Activated T-helper 9 cell treated with anti-CD3 and anti-CD28 coated beads, Interleukin-2, amount 50 U/mL, for 16 hours (primary cell): ENCODE results near the gene STAC3.

Experiments used
- DNase-seq: peaks from one replicate; pipeline ENCODE4 v3.0.0-alpha.2; 2020; ENCODE audit warnings: low read depth

The STAC3 gene

DNA sequence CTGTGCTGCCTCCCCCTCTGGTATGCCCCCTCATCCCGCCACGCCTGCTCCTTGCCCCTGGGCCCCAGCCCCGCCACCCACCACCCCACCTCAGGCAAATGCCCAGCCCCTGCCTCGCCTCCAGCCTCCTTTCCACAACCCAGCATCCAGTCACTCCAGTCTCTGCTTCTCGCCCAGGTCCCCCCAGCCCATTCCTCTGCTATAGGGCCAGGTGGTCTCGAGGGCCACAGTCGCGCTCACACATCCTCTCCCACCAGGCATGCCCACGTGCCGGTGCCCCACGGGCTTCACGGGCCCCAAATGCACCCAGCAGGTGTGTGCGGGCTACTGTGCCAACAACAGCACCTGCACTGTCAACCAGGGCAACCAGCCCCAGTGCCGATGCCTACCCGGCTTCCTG is 40.5 kb downstream of the STAC3 start:
- DNase-seq, result no peak

DNA sequence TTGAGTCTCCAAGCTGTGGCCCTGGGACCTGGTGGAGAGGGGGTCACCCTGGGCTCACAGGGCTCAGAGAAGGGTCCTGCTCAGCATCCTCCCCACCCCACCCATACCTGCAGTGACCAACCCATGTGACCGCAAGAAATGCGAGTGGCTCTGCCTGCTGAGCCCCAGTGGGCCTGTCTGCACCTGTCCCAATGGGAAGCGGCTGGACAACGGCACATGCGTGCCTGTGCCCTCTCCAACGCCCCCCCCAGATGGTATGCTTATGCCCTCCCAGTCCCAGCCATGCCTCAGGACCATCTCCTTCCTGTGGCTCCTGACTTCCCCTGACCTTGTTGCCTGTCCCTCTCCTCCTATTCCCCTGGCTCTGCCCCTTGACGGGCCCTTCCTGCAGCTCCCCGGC is 41.1 kb downstream of the STAC3 start:
- DNase-seq, result no peak

DNA sequence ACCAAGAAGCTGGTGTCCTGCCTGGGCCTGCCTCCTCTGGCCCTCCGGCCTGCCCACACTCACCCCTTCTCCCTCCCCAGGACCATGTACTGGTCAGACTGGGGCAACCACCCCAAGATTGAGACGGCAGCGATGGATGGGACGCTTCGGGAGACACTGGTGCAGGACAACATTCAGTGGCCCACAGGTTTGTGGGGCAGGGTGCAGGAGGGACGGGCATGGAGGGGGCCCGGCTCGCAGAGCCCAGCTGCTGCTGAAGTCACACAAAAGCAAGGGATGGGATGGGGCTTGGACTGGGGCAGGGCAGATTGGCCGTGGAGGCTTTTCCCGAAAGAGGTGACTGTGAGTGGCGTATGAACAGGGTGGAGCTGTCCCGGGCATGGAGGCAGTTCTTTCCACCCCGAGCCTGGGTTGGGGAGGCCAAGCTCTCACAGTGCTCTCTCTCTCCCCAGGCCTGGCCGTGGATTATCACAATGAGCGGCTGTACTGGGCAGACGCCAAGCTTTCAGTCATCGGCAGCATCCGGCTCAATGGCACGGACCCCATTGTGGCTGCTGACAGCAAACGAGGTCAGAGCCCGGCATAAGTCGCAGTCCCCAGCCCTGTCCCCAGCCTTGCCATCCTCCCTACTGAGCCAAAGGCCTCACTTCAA is 42.2 kb downstream of the STAC3 start:
- DNase-seq, result no peak

DNA sequence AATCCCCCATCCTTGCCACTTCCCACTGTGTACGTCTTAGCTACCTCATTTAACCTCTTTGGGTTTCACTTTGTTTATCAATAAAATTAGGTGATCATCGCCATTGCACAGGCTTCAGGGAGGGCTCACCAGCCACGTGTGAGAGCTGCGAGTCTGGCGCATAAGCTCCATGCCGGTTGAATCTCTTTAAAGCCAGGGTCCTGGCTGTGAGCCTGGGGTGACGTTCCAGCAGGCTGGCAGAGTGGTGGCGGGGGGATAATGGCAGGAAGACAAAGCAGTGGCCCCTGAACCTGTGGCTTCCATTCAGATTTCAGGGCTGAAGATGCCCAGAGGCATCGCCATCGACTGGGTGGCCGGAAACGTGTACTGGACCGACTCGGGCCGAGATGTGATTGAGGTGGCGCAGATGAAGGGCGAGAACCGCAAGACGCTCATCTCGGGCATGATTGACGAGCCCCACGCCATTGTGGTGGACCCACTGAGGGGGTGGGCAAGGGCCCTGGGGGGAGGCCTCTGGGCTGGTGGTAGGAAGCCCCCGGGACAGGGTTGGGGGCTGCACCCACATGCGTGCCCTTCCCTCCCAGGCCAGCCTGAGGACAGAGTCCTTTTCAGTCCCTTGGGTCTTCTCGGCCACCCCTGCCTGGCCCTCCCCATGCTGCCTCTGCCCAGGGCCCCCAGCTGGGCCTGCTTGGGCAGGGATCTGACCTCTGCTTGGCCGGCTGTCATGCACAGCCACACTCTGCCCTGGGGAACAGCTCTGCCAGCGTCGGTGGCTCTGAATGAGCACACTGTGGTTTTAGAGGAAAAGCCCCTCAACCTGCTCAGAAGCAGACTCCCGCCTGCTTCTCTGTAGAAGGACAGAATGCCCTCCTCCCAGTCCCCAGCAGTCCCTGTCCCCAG is 43.0 kb downstream of the STAC3 start:
- no peak for DNase-seq

DNA sequence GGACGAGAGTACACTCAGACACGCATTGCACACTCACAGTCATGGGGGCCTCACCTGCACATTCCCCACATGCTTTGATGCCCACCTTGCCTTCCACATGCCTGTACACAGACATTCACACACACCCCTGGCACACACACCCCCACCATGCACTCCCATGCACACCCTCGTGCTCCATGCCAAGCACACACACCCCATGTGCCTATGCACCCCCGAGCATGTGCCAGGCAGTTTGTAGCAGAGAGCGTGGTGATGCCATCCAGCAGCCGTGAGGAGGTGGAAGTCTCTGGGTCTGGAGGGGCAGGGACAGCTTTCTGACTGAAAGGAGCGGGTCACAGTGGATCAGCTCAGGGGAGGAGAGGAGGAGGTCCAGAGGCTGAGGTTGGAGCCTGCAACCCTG is 45.1 kb downstream of the STAC3 start:
- no peak for DNase-seq

DNA sequence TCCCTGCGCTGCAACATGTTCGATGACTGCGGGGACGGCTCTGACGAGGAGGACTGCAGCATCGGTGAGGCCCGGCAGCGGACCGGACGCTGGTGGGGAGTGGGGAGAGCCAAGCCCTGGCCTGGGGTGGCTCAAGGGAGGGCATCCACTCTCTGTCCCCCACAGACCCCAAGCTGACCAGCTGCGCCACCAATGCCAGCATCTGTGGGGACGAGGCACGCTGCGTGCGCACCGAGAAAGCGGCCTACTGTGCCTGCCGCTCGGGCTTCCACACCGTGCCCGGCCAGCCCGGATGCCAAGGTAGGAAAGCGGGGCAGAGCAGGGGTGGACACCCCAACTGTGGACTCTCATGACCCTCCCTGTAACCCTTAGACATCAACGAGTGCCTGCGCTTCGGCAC is 45.8 kb downstream of the STAC3 start:
- DNase-seq, result no peak

DNA sequence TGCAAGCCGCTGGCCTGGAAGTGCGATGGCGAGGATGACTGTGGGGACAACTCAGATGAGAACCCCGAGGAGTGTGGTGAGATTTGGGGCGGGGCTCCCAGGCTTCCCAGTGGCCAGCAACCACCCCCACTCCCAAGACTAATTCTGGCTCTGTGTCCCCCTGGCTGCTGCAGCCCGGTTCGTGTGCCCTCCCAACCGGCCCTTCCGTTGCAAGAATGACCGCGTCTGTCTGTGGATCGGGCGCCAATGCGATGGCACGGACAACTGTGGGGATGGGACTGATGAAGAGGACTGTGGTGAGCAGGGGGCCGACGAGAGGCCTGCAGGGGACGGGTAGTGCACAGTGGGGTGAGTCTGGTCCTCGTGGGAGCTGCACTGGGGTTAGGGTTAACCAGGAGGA is 46.5 kb downstream of the STAC3 start:
- no peak for DNase-seq

DNA sequence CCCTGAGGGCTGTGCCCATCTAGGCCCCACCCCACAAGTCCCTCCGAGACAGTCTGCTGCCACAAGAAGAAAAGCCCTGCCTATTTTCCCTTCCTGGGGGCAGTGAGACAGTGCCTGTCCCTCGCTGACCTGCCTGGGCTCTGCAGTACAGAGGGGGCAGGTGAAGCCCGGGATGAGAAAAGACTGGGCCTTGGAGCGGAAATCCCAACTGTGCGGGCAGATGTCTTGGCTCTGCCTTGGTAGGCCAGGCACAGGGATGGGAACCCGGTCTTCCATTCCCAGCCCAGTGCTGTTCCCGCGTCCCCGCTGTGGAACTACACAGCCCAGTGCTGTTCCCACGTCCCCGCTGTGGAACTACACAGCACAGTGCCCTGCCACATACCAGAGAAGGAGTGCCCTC is 47.2 kb downstream of the STAC3 start:
- no peak for DNase-seq

DNA sequence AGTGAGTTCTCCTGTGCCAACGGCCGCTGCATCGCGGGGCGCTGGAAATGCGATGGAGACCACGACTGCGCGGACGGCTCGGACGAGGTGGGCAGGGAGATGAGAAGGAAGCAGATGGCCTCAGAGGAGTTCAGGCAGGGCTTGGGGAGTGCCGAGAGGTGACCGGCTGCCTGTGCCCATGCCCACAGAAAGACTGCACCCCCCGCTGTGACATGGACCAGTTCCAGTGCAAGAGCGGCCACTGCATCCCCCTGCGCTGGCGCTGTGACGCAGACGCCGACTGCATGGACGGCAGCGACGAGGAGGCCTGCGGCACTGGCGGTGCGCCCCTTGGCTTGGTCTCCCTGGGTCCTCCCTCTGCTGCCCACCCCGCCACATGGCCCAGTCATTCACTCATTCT is 47.8 kb downstream of the STAC3 start:
- no peak for DNase-seq

DNA sequence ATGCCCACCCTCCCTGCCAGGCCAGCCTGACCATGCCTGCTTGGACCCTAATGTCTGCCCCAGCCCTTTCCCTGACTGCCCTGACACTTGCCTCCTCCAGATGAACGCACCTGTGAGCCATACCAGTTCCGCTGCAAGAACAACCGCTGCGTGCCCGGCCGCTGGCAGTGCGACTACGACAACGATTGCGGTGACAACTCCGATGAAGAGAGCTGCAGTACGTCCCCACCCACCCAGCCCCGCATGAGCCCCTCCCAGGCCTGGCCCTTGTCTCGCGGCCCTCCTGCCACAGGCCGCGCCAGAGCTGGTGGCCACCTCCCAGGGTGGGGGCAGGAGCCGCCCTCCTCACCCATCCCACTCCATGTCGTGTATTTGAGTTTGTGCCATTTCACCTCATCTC is 48.7 kb downstream of the STAC3 start:
- DNase-seq, result no peak

DNA sequence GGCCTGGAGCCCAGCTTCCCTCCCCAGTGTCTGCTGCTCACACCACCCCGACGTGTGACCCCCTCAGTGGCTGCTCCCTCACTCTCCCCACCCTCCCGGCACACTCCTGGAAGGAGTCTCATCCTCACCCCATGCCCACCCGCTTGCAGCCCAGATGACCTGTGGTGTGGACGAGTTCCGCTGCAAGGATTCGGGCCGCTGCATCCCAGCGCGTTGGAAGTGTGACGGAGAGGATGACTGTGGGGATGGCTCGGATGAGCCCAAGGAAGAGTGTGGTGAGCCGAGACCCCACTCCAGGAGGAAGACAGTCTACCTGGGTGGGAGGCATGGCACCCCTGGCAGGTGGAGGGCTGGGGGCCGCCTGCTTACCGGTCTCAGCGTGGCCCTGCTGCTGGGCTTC is 49.4 kb downstream of the STAC3 start:
- DNase-seq, result no peak

DNA sequence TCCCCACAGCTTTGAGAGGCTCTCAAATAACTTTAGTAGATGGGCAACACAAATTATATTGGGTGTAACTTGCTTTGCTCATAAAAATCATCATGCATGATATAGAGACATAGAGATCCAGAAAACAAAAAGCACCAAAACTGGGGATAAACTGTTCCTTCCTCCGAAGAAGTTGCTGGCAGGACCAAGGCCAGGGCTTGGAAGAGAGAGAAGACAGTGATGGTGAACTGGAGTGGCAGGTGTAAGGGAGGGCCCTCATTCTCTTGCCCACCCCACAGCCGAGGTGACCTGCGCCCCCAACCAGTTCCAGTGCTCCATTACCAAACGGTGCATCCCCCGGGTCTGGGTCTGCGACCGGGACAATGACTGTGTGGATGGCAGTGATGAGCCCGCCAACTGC is 49.8 kb downstream of the STAC3 start:
- no peak for DNase-seq

DNA sequence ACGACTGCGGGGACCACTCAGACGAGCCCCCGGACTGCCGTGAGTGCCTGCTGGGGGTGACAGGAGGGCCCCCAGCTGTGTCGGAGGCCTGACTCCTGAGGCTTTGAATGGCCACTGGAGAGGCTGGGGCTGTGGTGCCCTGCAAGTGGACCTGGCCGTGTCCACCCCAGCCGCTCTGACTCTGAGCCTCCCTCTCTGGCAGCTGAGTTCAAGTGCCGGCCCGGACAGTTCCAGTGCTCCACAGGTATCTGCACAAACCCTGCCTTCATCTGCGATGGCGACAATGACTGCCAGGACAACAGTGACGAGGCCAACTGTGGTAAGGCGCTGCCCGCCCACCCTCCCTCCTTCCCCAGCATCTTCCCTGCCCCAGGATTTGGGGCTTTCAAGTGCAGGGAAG is 50.5 kb downstream of the STAC3 start:
- DNase-seq, result no peak

DNA sequence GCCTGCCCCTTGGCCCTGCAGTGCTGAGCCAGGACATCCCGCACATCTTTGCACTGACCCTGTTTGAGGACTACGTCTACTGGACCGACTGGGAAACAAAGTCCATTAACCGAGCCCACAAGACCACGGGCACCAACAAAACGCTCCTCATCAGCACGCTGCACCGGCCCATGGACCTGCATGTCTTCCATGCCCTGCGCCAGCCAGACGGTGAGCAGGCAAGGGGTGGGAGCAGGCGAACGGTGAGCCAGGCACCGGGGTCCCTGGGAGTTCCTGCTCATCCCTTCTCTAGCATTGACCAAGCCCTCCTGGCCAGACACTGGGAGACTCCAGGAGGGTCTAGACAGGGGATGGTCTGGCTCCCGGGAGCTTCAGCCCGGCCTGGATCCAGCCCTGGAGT is 51.8 kb downstream of the STAC3 start:
- DNase-seq, result no peak

DNA sequence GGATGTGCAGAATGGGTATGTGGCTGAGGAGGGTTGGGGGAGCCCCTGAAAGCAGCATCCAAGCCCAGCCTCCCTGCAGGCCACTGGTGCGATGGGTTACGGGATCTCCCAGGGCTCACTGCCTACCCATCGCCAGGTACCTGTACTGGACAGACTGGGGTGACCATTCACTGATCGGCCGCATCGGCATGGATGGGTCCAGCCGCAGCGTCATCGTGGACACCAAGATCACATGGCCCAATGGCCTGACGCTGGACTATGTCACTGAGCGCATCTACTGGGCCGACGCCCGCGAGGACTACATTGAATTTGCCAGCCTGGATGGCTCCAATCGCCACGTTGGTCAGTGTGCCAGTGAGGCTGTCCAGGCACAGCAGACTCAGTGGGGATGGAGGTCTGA is 52.7 kb downstream of the STAC3 start:
- DNase-seq, result no peak

DNA sequence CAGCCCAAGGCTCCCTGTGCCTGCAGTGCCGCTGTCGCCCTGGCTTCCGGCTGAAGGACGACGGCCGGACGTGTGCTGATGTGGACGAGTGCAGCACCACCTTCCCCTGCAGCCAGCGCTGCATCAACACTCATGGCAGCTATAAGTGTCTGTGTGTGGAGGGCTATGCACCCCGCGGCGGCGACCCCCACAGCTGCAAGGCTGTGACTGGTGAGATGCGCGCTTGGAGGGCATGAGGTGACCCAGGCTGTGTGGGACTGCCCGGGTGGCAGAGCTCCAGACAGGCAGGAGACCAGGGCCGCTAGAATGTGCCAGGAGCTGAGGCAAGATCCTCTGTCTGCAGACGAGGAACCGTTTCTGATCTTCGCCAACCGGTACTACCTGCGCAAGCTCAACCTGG is 54.0 kb downstream of the STAC3 start:
- no peak for DNase-seq

DNA sequence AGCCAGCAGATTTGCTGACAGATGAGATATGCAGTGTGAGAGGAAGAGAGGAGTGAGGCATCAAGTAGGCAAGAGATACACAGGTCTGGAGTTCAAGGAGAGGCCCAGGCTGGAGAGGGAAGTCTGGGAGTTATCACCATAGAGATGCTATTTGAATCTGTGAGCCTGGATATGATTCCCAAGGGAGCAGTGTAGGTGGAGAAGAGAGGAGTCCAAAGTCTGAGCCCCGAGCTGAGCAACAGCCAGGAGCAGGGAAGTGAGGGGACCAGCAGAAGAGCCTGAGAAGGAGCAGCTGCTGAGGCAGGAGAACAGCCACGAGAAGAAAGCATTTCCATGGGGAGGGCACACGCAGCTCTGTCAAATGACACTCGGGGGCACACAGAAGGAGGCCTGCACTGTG is 54.5 kb downstream of the STAC3 start:
- no peak for DNase-seq

DNA sequence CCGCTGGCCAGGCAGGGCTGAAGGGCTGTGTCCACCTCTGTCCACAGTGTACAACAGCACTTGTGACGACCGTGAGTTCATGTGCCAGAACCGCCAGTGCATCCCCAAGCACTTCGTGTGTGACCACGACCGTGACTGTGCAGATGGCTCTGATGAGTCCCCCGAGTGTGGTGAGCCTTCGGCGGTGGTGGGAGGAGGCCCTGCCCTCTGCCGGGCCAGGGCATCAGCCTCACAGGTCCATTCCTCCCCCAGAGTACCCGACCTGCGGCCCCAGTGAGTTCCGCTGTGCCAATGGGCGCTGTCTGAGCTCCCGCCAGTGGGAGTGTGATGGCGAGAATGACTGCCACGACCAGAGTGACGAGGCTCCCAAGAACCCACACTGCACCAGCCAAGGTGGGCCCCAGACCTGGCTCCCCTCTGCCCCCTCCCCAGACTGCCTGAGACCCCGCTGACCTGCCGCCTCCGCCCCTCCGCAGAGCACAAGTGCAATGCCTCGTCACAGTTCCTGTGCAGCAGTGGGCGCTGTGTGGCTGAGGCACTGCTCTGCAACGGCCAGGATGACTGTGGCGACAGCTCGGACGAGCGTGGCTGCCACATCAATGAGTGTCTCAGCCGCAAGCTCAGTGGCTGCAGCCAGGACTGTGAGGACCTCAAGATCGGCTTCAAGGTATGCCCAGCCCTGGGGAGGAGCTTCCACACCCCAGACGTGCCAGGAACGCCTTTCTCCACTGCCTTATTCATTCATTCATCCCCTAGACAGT is 55.2 kb downstream of the STAC3 start:
- DNase-seq, result no peak

DNA sequence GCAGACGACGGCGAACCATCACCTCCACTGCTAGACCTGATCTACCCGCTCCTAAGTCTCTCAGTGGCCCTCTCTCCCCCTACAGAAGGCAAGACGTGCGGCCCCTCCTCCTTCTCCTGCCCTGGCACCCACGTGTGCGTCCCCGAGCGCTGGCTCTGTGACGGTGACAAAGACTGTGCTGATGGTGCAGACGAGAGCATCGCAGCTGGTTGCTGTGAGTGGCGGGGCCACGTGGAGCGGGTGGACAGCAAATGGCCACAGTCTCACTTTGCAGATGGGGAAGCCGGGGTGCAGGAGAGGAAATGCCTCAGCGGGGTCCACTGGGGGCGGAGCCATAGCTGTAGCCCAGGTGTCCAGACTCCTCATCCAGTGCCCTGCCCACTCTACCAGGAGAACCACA is 55.8 kb downstream of the STAC3 start:
- no peak for DNase-seq

DNA sequence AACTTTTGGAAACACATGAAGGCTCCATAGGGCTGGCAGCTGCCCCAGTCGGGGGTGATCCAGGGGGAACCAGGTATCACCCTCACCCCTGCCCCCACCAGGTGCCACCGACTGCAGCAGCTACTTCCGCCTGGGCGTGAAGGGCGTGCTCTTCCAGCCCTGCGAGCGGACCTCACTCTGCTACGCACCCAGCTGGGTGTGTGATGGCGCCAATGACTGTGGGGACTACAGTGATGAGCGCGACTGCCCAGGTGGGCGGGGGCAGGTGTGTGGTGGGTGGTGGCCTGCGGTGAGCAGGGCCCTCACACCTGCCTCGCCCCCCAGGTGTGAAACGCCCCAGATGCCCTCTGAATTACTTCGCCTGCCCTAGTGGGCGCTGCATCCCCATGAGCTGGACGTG is 56.7 kb downstream of the STAC3 start:
- DNase-seq, result no peak

DNA sequence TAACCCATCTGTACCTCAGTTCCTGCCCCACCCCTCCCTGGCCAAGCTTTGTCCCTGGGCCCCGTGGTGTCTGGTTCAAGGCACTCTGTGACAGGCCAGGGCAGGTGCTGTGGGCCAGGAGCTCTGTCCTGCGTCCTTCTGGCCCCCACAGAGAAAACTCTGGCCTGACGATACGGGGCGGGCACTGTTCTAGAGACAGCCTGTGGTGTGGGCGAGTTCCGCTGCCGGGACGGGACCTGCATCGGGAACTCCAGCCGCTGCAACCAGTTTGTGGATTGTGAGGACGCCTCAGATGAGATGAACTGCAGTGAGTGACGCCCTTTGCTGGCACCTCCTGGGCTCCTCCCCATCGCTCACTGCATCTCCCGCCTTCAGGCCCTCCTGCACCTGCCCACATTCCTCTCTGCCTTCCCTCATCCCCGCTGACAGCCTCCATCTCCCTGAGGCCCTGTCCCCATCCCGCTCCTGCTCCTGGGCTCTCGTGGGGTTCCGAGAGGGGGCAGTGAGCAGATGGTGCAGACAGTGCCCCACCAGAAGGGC is 57.2 kb downstream of the STAC3 start:
- no peak for DNase-seq
